Measurements from ENCODE around the gene APBA2.
A peak's percentile ranks its signal among the peaks of the same experiment; 100 is the strongest.

APBA2 gene

DNA sequence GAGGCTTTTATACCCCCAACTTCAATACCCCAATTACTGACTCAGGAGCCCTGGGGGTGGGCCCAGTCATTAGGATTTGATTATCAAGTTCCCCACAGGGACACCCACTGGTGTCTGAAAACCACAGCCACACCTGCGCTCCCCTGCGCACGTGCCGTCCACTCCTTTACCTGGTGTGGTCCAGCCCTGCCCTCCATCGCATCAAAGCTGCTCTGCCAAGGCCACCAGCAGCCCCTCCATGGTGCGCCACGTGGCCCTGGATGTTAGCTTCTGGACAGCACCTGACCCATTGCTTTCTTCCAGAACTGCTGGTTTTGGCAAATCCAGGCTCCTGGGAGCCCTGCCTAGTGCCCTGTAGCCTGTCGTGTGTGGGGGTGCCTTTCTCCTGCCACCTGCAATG, 247.5 kb downstream of the APBA2 start:
- DNase-seq (ENCODE audit: low read depth in 2 of 2) = no peak

DNA sequence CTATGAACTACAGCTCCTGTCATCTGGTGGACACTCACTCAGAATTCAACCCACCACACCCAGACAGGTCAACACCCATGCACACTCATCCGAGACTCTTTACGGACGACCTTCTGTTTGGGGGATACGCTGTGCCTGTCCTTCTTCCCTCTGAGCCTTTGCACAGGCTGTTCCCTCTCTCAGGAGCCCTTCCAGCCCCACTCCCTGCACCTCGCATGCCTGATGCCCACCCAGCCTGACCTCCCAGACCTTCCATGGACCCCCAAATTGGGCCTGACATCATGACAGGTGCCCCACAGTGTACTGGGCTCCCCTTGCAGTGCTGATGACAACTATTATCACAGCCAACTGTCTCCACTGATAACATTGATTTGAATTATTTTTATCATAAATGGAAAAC, 248.0 kb downstream of the APBA2 start:
- no peak for DNase-seq (ENCODE audit: low read depth in 2 of 2)

DNA sequence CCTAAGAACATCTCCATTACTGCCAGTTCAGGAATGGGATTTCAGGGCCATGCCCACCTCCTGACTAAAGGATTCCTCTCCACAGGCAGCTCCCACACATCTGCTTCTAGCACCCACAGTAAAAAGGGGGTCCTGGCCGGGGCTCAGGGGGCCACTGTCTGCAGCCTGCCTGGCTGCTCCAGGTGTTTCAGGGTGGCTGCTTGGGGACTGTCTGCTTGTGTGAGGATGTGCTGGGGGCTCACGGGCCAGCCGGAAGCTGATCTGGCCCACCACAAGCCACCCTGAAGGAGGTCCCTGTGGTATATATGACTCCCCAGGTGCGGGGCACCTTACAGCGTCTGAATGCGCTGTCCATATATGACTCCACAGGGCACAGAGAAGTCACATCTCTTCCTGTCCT, 248.5 kb downstream of the APBA2 start:
- DNase-seq (ENCODE audit: low read depth in 2 of 2) = no peak

DNA sequence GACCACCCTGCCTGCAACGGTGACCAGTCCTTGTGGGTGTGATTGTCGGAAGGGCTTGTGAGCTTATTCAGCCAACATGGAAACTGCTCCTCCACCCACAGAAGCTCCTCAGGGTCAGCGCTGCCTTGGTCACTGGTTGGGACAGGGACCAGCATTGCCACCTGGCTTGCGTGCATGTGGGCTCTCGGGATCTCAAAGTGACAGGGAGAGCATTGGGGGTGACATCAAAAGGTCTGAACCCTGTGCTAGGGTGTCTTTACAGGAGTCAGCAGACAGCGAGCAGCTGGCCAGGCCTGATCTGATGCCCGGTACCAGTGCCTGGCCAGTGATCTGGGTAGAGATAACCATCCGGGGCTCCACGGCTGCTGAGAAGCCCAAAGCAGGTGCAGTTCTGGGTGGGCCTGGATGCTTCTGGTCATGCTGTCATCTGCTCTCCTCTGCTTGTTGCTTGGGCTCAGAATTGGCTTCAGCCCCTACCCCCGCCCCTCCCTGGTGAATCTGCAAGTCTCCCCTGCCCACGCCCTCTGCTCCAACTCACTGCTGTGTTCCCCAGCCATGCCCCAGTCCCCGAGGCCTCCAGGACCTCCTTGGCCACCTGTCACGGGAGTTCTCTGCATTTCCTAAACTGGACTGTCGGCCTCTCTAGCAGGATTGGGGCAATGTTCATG, 249.0 kb downstream of the APBA2 start:
- no peak for DNase-seq (ENCODE audit: low read depth in 2 of 2)

DNA sequence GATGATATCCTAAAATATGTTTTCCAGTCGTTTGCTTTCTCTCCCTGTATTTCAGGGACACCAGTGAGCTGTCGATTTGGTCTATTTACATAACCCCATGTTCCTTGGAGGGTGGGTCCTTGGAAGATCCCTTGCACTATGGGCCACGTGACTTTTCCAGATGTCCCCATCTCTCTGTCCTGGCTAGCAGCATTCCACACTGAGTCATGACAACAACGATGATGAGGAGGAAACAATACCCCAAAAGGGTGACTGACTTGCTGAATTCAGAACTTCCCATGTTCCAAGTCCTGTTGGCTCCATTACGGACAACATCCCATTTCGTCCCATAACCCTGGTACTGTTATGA, 249.5 kb downstream of the APBA2 start:
- no peak for DNase-seq (ENCODE audit: low read depth in 2 of 2)

DNA sequence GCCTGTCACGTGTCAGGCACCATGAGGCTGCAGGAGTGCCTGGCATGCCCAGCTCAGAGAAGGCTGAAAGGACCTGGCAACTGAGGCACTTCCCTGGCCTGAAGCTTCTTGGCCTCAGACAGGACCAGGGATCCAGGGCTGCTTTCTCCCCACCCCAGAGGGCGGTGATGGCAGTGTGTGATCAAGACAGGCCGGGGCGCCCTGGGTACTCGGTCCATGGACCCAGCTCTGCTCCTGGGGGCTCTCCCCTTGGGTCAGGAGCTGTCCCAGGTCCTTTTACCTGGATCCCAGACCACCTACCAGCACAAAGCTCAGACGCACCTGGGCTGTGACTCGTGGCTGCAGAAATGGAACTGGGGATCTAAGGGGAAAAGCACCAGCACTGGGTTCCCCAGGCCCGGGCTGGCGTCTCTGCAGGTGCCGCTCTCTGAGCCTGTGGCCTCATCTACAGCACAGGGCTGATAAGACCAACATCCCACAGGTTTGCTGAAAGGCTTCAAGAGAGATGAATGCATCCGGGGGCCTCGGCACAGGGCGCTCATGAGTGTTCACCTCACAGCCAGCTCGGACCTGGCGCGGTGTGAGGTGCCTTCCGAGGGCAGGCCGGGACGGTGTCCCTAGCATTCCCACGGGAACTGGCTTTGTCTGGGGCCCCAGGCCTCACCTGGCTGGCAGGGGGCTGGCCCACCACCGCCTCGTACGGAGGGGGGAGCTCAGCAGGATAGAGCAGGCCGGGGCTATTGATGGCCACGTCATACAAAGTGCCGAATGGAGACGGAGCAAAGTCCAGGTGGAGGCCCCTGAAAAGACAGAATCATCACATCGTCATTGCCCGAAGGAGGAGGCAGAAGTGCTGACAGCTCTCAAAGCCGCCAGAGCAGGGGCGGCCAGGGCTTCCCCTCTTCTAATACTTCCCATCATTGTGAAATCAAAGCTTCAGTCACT, 250.2 kb downstream of the APBA2 start:
- DNase-seq (ENCODE audit: low read depth in 2 of 2) = no peak

DNA sequence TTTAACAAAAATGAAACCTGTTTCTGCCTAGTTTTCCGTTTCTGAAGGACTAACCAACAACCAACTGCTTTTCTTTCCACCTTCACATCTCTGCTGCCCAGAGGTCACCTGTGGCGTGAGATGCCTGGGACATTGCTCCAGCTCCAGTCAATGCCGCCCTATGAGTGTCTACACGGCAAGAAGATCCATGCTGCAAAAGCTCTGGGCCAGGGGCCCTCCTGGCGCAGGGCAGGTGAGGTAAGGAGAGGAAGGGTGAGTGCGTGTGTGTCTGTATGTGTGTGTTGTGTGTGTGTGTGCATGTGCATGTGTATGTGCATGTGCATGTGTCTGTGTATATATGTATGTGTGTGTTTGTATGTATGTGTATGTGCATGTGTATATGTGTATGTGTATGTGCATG, 252.5 kb downstream of the APBA2 start:
- no peak for DNase-seq (ENCODE audit: low read depth in 2 of 2)

DNA sequence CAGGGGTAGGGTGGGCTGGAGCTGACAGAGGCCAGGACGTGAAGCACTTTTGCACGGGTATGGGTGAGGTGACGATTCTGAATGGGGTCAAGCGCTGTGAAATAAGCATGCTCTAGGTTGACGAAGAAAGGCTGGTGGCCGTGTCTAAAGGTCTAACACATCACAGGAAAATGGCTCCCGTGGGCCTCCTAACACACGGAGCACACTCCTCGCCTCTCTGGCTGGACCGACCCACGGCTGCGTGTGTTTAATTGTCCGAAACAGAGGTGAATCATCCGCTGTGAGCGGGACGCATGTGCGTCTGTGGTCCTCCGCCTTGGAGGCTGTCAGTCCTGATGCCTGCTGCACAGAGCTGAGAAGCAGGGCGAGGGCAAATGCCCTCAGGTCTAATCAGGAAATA, 253.3 kb downstream of the APBA2 start:
- DNase-seq (ENCODE audit: low read depth in 2 of 2) = no peak

DNA sequence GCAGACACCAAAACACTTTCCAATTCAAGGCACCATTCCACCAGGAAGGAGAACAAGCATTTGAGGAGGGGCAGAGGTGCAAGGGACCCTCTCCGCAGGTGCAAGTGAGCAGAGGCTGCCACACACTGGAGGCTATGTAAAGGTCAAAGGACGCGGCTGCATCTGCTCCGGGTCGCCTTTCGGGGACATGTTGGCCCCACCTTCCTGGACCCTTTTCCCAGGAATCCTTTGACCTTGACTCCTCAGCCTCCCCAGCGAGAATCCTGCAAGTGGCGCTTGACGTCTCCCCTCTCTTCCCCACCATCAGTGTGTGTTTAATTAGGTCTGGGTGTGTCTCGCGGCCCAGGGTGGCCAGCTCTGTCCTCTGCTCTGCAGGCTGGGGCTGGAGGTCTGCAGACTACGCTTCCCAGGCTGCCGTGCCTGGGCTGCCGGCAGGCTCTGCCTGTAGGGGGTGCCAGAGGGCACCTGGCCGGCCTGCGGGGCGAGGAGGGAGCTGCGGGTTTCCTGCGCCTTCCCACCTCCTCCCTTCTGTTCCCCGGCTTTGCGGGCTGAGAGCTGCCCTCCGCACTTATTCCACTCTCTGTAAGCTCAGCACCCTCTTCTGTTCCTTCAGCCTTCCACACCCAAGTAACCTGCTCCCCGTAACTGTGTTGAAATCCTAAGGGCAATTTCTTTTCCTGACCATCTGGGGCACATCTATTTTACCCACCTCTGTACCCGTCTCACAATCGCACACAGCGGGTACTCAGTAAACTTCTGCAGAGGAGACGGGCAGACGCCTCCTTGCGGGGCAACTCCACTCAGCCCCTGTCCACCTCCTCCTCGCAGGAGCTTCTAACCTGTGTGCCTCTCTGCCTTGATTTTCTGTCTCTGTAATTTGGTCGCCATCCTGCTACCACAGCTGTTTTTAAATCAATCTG, 254.0 kb downstream of the APBA2 start:
- DNase-seq (ENCODE audit: low read depth in 2 of 2) = peak; percentile 7 to 38

DNA sequence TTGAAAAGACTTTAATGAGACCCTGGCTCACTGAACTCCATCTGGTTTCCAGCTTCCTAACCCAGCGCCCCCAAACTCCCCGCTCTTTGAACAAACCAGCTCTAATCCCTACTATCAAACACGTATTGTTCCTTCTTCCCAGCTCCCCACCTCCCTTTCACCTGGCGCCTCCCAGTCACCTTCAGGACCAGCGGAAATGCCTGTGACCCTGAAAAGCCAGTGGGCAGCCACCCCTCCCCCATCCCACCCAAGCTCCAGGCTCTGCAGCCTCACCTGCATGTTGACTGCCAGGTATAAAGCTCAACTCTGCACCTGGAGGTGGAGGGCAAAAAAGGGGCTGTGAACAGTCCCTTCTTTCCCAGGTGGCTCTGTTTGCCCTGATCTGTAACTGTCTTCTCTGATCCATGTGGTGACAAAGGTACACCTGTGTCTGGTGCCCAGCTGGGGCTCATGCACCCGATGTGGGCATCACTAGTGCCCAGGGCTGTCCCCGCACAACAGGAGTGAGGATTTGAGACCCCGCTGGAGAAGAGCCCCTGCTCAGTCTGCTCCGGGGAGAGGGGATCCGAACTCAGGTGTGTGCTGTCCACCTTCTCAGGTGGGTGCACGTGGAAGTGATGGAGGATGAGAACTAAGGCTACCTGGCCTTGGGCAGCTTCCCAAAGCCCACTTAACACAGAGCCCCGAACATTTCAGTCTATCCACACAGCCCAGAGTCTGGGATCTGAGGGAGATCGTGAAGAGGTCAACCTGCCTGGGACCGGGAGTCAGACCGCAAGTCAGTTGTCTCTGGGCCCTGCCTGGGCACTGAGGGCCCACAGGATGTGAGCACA, 254.9 kb downstream of the APBA2 start:
- DNase-seq (ENCODE audit: low read depth in 2 of 2) = no peak

DNA sequence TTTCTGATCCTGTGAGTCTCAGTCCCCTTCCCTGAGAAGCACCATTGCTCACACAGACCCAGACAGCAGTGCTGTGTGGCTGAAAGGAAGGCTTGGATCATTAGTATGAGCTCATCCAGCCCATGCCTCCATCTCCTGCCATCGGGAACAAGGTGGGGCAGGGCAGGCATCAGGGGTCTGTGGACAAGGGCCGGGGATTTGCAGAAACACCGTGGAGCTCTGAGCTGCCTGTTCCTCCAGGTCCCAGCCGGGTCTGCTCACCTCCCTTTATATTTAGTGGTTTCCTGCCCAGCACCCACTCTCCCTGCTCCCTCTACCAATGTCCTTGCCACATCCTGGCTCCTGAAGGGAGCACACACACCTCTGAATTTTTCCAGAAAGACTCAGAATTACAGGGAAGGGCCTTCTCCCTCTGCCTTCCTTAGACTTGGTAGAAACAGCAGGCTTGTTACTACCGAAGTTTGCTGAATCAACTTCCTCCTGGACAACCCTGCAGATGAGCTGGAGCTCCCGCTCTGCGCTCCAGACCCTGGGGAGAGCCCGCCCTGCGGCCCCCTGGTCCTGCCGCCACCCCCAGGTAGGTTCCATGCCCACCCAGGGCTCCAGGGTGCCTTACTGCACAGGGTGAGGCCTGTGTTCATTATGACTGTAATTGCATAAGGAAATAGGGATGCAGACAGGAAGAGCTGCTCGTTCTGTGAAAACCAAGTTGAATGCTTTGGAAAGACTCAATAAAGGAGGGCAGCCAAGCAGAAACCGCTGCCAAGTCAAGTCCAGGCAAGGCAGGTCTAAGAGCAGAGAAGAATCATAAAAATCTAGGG, 255.7 kb downstream of the APBA2 start:
- DNase-seq (ENCODE audit: low read depth in 2 of 2) = no peak

DNA sequence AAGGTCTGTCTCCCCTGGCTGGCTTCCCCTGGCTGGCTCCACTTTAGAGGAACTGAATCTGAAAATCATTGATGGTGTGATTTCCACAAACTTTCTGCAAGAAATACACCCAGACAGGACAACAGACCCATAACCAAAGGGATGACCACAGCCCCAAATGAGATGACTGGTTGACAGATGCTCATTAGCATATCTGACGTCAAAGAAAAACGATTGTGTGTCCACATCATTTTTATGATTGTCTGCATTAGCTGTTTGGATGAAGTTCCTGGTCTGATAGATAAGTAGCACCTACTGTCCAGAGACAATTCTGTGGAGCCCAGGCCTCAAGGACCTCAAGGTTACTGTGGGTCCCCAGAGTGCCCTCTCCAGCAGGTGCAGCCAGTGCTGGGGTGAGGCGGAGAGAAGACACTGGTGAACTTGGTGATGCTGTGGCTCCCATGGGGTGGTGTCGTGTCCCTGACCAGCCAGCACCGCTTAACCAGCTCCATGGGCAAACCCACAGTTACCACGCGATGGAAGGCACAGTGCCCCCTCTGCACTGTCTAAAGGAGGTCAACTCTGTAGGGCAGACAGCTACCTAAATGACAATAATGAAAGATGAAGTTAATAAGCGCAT, 256.5 kb downstream of the APBA2 start:
- no peak for DNase-seq (ENCODE audit: low read depth in 2 of 2)

DNA sequence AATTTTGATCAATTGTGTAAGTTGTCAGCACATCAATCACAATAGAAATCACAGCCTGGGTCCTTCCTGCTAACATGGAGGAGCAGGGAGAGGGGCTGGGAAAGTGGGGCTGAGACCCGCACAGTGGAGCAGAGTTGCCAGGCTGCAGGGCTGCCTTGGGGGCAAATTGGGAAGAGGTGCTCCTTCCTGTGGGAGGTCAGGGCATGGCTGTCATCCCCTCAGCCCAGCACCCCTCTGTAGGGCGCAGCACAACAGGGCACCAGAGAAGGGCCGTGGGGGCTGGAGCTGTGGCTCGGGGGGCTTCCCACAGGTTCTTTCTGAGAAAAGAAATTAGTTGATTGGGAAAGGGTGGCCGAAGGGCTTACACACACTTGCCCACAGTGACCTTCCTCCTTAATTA, 257.5 kb downstream of the APBA2 start:
- no peak for DNase-seq (ENCODE audit: low read depth in 2 of 2)

DNA sequence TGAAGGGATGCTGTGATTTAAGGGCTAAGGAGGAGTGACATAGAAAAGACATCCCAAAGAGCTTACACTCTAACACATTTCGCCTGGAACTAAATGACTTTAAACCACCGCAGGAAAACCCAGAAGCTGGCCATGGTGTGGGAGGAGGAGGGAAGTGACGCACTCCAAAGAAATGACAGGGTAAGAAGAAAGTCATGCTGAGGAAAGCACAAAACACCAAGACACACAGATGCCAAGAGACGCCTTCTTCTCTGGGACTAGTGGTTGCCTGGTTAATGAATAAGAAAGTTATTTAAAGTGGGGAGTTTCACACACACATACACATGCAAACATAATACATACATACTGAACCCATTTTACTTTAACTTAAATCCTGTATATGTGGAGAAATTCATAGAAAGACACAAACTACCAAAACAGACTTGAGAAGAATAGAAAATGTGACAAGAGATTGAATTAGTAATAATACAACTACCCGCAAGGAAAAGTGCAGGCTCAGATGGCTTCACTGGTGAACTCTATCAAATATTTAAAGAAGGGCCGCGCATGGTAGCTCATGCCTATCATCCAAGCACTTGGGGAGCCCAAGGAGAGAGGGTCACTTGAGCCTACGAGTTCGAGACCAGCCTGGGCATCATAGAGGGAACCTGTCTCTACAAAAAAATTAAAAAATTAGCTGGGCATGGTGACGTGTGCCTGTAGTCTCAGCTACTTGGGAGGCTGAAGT, 258.3 kb downstream of the APBA2 start:
- DNase-seq (ENCODE audit: low read depth in 2 of 2) = no peak

DNA sequence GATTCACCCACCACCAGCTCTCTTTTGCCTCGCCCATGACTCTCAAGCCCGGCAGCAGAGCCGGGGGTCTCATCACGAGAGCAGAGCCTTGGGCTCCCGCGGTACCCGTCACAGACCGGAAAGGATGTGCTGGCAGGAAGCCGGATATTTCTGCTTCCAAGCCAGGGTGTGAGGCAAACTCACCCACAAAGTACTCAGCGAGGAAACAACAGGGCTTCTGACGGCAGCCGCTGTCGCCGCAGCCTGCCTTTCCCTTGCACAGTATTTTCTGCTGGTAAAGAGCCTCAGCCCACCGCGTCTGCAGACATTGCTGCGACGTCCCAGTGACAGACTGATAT, 263.9 kb downstream of the APBA2 start:
- no peak for DNase-seq (ENCODE audit: low read depth in 2 of 2)

DNA sequence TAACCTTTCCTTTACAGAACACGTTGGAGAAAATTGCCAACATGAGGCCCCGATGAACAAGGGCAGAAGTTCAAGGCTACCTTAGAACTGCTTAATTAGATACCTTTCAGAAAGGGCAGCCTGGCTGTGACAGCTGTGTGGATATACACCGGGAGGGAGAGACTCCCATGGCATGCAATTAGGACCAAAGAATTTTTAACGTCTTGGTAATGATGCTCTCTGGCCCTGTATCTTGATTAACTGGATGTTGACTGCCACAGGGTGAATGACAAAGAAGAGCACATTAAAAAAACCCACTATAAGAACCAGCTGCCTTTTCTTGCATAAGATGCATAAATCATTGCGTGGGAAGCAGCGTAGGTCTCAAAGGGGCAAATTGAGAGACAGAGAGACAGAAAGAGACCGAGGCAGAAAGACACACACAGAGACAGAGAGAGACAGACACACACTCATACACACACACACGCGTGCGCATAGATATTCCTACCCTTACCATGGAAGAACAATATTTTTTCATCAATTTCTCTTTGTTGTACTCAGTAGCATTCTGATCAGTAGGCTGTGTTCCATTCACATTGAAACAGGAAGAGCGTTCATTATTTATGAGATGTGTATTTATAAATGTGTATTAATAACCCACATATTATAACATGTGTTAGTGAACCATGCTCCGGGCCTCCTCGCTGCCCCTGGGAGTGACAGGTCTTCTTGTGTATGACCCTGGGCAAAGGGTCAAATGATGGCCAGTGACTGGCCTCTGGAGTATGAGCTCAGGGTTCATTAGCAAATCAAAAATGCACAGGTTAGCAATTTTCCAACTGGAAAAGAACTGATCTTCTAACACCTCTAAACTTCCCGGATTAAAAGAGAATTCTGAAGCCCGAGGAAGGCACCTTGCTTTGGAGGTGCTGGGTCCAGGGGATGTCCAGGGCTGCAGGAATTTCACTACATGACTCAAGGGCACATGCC, 265.0 kb downstream of the APBA2 start:
- no peak for DNase-seq (ENCODE audit: low read depth in 2 of 2)

DNA sequence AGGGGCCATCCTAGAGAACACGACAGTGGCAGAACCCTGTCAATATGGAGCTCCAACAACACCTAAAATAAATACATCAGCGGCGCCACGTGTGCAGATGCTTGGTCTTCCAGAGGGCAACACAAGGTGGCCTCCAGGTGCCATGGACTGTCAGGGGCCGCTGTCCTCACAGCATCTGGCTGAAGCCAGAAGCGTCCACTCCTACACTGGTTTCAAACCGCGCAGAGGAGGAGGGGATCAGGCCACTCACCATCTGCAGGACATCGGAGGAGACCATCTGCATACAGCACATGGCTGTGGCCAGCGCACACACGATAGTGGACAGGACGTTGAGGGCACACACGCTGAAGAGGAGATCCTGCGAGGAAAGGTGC, 265.7 kb downstream of the APBA2 start:
- DNase-seq (ENCODE audit: low read depth in 2 of 2) = no peak

DNA sequence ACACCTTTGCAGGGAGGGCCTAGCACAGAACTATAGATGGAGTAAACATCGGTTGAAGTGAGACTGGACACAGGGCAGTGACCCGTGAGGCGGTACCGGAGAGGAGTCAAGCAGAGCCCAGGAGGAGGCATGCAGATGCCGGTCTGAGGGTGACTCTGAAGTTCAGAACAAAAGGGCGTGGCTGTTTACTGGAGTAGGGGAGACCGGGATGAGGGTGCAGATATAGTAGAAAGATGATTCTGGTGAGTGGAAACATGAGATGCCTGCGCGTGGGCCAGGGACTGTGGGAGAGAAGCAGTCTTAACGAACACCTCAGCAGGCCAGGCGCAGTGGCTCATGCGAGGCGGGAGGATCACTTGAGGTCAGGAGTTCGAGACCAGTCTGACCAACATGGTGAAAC, 270.7 kb downstream of the APBA2 start:
- DNase-seq (ENCODE audit: low read depth in 2 of 2) = no peak

All from stimulated activated CD4-positive, alpha-beta T cell treated with anti-CD3 and anti-CD28 coated beads, Interleukin-1b, Interleukin-23, amount 100 ng/mL, for 1 hour (primary cell).